ENCODE measurements around the gene SEMA6B. TPM values are rescaled to one million over a fixed set of nuclear protein-coding genes. Genes with fewer than 3 reads are reported as not detected.

SEMA6B gene
- total and polyA plus RNA-seq, 7 donors: 2.3 to 11.7 (median 7.1) TPM

DNA sequence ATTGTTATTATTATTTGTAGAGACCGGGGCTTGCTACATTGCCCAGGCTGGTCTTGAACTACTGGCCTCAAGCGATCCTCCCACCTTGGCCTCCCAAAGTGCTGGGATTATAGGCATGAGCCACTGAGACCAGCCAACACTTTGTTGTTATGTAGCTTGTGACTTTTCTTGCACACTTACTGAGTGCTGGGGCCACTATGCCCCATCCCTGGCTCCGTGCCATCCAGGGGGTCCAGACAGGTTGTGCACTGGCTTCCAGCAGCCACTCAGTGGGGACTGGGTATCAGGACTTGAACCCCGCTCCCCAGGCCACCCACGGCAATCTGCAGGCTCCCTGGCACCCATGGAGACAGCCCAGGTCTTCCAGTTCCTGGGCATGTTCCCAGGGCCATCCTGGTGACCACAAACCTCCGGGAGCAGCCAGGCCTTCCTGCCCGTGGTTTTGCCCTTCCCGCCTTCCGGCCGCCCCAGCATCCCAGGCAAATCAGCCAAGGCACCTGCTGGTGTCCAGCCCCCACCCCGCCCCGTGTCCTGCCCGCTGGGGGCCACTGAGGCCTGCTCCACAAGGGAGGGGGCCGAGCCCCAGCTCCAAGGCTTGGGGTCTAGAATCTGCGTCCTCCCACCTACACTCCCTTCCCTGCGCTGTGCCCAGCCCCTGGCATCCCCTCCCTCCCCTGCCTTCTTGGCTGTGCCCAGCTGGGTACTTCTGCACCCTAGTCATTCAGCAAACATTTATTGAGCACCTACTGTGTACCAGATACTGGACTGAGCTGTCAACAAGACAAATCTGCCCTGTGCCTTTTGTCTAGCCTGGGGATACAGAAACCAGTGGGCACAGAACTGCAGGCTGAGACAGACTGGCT is 23.7 kb upstream of the SEMA6B start:
- 61 to 67% (median 66%) methylated on average over 15 to 16 of the region's 16 CpGs for WGBS, 3 donors
- no peak for DNase-seq

DNA sequence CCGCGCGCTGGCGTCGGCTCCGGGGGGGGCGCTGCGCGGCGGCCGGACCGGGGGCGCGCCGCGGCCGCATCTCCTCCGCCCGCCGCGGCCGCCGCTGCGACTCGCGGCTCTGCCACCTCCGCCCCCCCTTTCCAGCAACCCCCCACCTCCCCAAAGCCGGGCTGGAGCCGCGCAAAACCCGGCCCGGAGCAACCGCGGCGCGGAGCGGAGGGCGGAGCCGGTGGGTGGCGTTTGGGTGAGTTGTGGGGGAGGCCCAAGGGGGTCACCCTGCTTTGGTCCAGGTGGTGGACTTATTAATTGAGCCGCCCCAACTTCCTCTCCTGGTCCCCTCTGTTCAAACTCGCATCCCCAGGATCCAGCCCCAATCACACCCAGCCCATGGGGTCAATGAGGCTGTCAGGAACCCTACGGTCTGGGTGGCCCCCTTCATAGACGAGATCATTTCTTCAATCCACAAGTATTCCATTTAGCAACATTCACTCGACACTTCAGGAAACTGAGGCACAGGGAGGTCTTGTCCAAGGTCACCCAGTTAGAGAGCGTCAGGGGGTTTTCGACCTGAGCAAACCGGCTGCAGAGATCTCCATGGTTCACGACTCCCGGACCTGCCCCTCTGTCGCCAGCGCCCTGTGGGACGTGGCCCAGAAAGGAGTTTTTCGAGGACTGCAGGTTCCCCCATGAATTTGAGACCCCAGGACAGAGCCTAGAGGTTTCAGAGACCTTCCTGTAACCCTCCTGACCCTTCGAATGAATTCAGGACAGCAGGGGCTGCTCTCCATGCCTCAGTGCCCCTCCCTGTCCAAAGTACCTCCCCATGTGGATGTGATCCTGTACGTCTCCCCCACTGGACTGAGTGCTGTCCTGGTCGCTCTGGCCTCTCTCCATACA is 22.4 kb upstream of the SEMA6B start:
- Histone ChIP-seq H3K27me3 (ENCODE audit: insufficient read depth in 3 of 3, low read length in 2 of 3) (peaks cover 0 to 62% (median 19%) of the 10 kb centered on the region in 3 donors), H3K9me3 (no peaks in the 10 kb centered on the region), H3K4me3 (no peak overlapping the region), H3K36me3 (ENCODE audit: insufficient read depth in 1 of 2, low read depth in 1 of 2) (no peaks in the 10 kb centered on the region), H3K4me1 (peaks cover 7% of the 10 kb centered on the region), H3K27ac (no peak overlapping the region)
- intact Hi-C loops (cut with DNase I): no loop called here
- ATAC-seq: peak in 1 of 4 donors; percentile 27
- DNase-seq: no peak
- WGBS, 3 donors: 12 to 47% (median 17%) methylated on average over 17 to 57 of the region's 57 CpGs
- TF ChIP-seq, protein P1, sequence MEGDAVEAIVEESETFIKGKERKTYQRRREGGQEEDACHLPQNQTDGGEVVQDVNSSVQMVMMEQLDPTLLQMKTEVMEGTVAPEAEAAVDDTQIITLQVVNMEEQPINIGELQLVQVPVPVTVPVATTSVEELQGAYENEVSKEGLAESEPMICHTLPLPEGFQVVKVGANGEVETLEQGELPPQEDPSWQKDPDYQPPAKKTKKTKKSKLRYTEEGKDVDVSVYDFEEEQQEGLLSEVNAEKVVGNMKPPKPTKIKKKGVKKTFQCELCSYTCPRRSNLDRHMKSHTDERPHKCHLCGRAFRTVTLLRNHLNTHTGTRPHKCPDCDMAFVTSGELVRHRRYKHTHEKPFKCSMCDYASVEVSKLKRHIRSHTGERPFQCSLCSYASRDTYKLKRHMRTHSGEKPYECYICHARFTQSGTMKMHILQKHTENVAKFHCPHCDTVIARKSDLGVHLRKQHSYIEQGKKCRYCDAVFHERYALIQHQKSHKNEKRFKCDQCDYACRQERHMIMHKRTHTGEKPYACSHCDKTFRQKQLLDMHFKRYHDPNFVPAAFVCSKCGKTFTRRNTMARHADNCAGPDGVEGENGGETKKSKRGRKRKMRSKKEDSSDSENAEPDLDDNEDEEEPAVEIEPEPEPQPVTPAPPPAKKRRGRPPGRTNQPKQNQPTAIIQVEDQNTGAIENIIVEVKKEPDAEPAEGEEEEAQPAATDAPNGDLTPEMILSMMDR (IDR thresholded peaks at IDR 0.05): no peak

More for the DNA sequence above, 23.7 kb upstream of the SEMA6B start:
- no peaks in the 10 kb centered on the region for H3K36me3 ChIP-seq (ENCODE audit: insufficient read depth in 1 of 2, low read depth in 1 of 2)
- intact Hi-C loops (cut with DNase I): no loop called here
- H3K4me3 ChIP-seq: no peak overlapping the region
- ATAC-seq: no peak
- H3K9me3 ChIP-seq: no peaks in the 10 kb centered on the region
- peaks cover 0 to 68% (median 19%) of the 10 kb centered on the region in 3 donors for H3K27me3 ChIP-seq (ENCODE audit: insufficient read depth in 3 of 3, low read length in 2 of 3)
- TF ChIP-seq, protein P1 (IDR thresholded peaks at IDR 0.05): no peak
- H3K27ac ChIP-seq: no peak overlapping the region
- peaks cover 7% of the 10 kb centered on the region for H3K4me1 ChIP-seq

DNA sequence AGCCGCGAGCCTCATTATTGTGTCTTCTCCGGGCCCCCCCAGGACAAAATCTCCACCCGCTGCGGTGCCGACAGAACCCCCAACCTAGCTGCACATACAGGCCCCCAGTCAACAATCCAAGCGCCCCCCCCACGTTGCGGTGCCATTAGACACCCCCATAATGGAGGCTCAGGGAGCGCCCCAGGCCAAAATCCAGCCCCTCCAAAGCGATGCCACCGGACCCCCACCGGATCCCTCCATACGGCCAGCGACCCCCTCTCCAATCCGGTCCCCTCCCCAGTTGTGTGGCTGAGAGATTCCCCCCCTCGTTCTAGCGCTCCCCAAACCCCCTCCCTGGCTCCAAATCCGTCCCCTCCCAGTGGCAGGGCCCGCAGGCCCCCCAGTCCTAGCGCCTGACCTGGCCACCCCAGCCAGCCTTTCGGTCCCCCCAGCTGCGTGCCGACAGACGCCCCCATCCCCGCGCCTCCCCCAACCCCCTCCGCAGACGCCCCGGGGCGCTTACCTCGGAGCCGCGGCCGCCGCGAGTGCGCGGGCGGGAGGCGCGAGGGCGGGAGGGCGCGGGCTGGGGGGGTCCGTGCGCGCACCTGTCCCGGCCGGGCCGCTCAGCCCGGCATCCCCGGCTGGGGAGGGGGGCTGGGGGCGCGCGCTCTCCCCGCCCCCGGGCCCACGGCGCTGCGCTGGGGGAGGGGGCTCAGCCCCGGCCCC is 21.6 kb upstream of the SEMA6B start:
- DNase-seq (no peak), ATAC-seq (no peak)
- H3K4me1 ChIP-seq: peaks cover 7% of the 10 kb centered on the region
- TF ChIP-seq, protein P1 (IDR thresholded peaks at IDR 0.05): no peak
- no peak overlapping the region for H3K27ac ChIP-seq
- H3K27me3 ChIP-seq (ENCODE audit: insufficient read depth in 3 of 3, low read length in 2 of 3): peaks cover 0 to 57% (median 19%) of the 10 kb centered on the region in 3 donors
- intact Hi-C loops (cut with DNase I): no loop called here
- WGBS, 3 donors: 0 to 1% (median 0%) methylated on average over 21 to 57 of the region's 62 CpGs
- H3K4me3 ChIP-seq: peak overlapping the region; percentile 49
- no peaks in the 10 kb centered on the region for H3K9me3 ChIP-seq
- H3K36me3 ChIP-seq (ENCODE audit: insufficient read depth in 1 of 2, low read depth in 1 of 2): no peaks in the 10 kb centered on the region

DNA sequence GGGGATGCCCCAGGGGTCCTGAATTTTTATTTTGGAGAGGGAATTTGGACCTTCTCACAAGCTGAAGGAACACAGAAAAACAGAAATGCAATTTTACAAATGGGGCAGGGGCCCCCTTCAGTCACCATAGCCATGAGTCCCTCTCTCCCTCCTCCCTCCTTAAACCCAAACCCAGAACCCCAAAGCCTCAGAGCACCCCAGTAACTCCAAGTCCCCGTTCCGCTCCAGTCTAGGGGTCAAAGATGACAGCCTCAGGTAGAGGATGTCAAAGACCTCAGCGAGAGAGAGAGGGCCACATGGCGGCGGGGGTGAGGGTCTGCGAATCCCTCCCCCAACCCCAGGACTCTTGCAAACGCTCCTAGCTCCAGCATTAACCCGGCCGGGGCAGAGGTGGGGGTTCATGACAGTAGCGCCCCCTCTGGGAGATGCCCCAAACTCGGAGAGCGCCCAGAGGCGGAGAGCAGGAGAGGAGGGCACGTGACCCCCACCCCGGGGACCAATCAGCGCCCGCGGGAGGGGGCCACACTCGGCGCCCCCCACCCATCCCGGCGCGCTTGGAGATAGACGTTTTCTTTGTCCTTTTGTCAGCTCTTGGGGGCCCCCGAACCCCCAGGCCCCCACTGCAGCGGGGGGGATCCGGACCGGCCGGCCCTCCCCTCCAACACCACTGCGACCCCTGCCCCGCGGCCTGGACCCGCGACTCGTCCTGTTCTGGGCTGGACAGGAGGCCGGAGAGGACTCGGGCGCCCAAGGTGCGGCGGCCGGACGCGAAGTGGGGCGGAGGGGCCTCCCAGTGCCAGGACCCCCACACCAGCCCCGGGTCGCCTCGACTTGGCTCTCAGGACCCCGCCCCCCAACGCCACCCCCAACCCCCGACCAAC is 20.8 kb upstream of the SEMA6B start:
- Histone ChIP-seq H3K27ac (no peak overlapping the region), H3K4me1 (peaks cover 7% of the 10 kb centered on the region), H3K9me3 (no peaks in the 10 kb centered on the region), H3K27me3 (ENCODE audit: insufficient read depth in 3 of 3, low read length in 2 of 3) (peaks cover 0 to 49% (median 19%) of the 10 kb centered on the region in 3 donors), H3K4me3 (peak overlapping the region; percentile 49), H3K36me3 (ENCODE audit: insufficient read depth in 1 of 2, low read depth in 1 of 2) (no peaks in the 10 kb centered on the region)
- TF ChIP-seq, protein P1 (IDR thresholded peaks at IDR 0.05): no peak
- intact Hi-C loops (cut with DNase I): no loop called here
- ATAC-seq (no peak), DNase-seq (no peak)
- WGBS, 3 donors: 9 to 23% (median 12%) methylated on average over 39 to 50 of the region's 50 CpGs

All from psoas muscle (tissue), 8 donors.